GM18861 (cell line): ENCODE data around the gene COA6.

ENCODE experiments used
- ATAC-seq: cut with Tn5 transposase; IDR thresholded peaks from one replicate; pipeline ENCODE4 v1.9.1; 2021; ENCODE audit not compliant: unreplicated experiment

Gene COA6

DNA sequence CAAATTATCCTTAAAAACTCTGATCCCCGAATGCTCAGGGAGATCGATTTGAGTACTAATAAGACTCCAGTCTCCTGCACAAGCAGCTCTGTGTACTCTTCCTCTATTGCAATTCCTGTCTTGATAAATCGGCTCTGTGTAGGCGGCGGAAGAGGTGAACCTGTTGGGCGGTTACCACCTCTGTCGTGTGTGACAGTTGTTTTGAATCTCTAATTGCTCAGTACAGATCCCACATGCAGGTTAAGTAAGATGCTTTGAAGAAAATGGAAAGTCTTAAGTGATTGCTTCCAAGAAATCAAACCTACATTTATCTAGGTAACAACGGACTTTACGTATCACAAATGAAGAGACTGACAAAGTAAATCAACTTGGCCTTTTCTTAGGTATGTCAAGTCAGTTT, 35.5 kb downstream of the COA6 start:
- no peak for ATAC-seq

DNA sequence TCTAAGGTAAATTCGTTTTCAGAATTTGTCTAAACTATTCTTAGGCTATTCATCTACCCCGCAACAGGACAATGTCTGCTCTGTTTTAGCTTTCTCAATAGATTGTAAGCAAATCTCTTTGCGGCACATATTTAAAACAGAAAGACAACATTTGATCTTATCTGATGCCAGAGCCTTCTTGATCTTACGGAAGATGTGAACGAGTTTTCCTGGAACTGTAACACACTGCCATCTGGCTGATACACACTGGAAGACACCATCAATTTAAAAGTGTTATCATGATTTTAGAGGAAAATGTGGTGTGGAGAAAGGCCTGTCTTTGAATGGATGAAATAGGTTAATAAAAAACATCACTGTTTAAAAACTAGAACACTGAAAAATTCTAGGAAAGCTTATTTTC, 36.1 kb downstream of the COA6 start:
- ATAC-seq, result no peak

DNA sequence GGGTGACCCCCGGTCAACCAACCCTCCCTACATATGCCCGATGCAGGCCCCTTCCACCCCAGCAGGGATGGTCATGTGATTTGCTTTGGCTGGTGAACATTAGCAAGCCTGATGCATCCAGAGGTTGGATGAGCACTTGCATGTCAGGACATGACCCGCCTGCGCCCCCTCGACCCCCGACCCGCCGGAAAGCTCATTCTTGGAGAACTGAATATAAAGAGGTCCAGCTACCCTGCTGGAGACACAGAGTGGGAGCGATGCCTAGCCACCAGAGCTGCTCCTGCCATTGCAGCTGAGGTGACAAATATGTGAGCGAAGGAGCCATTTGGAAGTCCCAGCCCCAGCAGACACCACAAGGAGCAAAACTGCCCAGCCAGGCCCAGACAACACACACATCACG, 39.6 kb downstream of the COA6 start:
- no peak for ATAC-seq

DNA sequence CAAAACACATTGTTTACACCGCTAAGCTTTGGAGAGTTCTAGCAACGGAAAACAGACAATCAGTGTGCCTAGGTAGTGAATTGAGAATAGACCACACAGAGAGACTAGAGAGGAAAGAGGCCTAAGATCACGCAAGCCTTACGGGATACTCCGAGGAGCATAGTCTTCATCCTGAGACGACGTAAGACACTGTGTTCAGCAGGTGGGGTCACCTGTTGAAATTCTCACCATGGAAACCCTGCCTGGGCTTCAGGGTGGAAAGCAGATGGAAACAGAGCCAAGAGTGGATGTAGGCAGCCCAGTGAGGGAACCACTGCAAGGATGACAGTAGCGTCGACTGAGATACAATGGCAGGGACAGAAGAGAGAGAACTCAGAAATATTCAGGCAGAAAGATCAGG, 40.2 kb downstream of the COA6 start:
- no peak for ATAC-seq

DNA sequence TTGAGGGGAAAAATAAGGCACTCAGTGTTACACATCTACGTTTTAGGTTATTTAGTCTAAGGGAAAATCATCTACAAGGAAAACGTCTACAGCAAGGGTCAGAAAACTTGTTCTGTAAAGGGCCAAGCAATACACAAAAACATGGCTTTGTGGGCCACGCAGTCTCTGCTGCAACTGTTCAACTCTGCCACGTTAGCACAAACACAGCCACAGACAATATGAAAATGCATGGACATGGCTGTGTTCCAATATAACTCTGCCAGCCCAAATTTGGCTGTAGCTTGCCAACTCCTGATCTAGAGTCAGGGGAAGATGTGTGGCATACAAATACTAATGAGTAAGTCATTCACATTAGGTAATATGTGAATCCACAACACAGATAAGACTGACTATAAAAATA, 40.7 kb downstream of the COA6 start:
- ATAC-seq, result no peak

DNA sequence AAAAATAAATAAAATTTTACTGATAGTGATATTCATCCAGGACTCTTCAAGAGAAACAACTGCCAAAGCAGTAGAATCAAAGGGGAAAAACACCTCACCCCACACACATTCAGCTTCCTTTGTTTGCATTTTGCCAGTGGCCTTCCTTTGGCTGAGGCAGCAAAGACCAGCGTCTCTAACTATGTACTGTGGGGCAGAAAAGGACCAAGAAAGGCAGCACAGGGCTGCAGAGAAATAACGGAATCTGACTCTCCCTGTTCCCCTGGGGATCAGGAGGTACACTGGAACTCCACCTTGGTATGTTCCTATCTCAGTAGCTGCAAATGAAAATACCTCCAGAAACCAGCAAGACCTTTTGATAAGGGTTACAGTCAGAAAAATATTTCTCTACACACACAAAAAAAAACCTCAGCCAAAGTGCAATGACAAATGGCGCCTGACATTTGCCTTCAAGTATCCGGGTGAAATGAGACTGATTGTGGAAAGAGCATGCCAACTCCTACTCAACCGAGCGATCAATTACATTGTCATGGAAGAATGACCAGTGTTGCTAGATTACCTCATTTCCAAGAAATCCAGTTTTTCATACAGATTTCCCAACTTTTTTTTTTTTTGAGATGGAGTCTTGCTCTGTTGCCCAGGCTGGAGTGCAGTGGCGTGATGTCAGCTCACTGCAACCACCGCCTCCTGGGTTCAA, 54.8 kb downstream of the COA6 start:
- ATAC-seq, result no peak

DNA sequence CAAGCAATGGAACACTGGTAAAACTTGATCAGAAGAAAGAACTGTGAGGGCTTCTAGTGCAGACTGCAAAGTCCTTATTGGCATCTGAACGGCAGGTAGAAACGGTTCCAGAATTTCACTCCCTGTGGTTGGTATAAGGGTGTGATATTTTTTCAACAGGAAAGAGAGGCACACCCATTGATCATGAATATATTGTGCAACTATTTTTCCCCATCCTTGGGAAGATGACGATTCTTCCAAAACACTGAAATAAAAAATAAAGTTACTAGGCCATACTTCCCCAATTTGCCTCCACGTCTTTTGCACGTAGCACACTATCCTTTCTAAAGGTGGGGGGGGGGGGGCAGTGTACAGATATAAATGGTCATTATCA, 56.2 kb downstream of the COA6 start:
- no peak for ATAC-seq

DNA sequence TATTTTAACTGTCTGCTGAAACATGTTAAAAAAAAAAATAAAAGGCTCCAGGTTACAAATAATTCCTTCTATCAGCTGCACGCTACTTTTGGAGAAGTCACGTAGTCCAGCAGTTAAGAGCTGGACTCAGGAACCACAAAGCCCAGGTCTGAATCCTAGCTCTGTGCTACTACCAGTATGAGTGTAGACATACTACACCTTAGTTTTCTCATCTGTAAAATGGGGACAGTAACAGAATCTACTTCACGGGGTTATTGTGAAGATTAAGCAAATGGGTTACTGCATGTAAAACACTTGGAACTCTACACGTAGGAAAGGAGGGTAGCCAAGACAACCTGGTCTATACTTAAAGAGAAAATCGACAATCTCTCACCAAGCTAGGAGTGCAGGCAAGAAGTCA, 57.4 kb downstream of the COA6 start:
- ATAC-seq, result no peak

DNA sequence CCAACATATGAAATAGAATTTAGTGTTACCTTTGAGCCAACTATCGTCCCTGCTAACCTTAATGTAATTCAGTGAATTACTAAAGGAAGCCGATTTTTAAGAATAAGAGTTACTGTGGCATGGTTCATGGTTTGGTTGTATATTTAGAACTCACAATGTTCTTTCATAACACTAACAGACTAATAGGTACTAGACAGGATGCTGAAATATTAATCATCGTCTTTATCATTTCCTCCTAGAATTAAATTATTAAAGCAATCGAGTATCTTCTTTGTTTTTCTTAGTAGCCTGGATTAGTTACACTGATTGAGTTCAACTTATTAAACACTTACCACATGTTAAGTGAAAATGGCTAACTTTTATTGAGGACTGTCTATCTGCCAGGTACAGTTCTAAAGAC, 58.0 kb downstream of the COA6 start:
- no peak for ATAC-seq

DNA sequence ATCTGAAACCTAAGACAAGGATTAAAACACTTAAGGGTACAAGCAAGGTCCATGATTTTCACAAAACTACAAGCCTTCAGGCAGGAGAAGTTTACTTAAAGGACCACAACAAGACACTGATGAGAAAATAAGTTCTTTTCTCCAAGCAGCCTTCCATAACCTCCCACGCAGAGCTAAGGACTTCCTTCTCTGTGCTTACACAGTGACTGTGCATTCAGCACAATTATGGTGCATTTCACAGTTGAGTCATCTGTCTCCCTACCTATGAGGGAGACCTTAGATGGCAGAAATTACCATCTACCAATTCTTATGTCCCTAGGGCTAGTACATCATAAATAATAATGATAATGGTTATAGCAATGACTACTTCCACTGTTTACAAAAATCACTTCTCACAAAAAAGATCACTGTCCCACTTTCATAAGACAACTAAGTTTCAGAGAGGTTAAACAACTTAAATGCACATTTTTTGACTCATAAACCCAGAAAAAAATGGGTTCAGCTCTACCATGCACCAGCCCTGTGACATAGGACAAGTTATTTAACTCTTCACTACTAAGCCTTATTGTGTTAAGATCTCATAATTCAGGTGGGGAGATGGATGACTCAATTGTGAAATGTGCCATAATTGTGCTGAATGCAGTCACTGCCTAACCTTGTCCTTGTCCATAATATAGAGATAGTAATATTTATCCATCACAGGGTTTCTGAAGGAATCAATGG, 60.5 kb downstream of the COA6 start:
- ATAC-seq, result peak; percentile 51
